ENCODE results near the gene LRP5. TPM values are rescaled to one million over a fixed set of nuclear protein-coding genes. Genes with fewer than 3 reads are reported as not detected.

Gene LRP5
- total and polyA plus RNA-seq, 3 donors from 2014 or later, result 15.7 to 21.3 (median 20.6) TPM

DNA sequence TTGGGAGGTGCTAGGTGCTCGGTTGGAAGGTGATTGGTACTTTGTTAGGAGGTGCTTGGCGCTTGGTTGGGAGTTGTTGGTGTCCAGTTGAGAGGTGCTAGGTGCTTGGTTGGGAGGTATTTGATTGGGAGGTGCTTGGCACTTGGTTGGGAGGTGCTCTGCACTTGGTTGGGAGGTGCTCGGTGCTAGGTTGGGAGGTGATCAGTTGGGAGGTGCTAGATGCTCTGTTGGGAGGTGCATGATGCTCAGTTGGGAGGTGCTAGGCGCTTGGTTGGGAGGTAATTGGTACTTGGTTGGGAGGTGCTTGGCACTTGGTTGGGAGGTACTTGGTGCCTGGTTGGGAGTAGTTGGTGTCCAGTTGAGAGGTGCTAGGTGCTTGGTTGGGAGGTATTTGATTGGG lies 40.2 kb downstream of the LRP5 start:
- intact Hi-C loops (cut with DNase I; ENCODE audit: low total_unique reads), result no loop called here
- no peak for TF ChIP-seq POLR2A (IDR thresholded peaks at IDR 0.05)
- TF ChIP-seq, protein P1, sequence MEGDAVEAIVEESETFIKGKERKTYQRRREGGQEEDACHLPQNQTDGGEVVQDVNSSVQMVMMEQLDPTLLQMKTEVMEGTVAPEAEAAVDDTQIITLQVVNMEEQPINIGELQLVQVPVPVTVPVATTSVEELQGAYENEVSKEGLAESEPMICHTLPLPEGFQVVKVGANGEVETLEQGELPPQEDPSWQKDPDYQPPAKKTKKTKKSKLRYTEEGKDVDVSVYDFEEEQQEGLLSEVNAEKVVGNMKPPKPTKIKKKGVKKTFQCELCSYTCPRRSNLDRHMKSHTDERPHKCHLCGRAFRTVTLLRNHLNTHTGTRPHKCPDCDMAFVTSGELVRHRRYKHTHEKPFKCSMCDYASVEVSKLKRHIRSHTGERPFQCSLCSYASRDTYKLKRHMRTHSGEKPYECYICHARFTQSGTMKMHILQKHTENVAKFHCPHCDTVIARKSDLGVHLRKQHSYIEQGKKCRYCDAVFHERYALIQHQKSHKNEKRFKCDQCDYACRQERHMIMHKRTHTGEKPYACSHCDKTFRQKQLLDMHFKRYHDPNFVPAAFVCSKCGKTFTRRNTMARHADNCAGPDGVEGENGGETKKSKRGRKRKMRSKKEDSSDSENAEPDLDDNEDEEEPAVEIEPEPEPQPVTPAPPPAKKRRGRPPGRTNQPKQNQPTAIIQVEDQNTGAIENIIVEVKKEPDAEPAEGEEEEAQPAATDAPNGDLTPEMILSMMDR (IDR thresholded peaks at IDR 0.05), result no peak
- peaks cover 4% of the 10 kb centered on the region for H3K4me1 ChIP-seq
- H3K9me3 ChIP-seq, result no peaks in the 10 kb centered on the region
- no peak overlapping the region for H3K4me3 ChIP-seq
- no peaks in the 10 kb centered on the region for H3K36me3 ChIP-seq (ENCODE audit: low read depth, missing control alignments)
- DNase-seq, result no peak
- no peaks in the 10 kb centered on the region for H3K27me3 ChIP-seq
- WGBS, 2 donors, result 89 to 92% methylated on average over 4 of the region's 4 CpGs
- peak overlapping the region in 1 of 2 donors; percentile 85 for H3K27ac ChIP-seq

DNA sequence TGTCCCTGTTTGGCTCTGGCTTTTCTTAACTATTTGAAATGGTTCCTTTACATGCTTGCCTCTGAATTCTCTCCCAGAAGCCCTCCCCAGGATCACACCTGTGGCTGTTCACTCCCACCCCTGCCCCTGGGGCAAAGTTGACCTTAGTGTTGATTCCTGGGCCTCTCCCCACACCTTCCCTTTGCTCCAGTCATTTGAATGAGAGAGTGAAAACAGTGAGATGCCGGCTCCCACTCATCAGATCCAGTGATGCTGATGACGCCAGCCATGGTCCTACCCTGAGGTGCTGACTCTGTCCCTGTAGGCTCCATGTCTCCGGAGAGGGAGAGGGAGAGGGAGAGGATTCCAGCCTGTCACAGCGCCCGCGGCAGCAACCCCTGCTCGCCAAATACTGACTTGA lies 40.7 kb downstream of the LRP5 start:
- no peak for DNase-seq
- TF ChIP-seq, protein P1 (IDR thresholded peaks at IDR 0.05), result no peak
- TF ChIP-seq POLR2A (IDR thresholded peaks at IDR 0.05), result no peak
- WGBS, 2 donors, result 93 to 97% methylated on average over 3 to 4 of the region's 7 CpGs
- no peaks in the 10 kb centered on the region for H3K9me3 ChIP-seq
- no peak overlapping the region for H3K4me3 ChIP-seq
- no peaks in the 10 kb centered on the region for H3K27me3 ChIP-seq
- intact Hi-C loops (cut with DNase I; ENCODE audit: low total_unique reads), result no loop called here
- H3K4me1 ChIP-seq, result peaks cover 4% of the 10 kb centered on the region
- H3K27ac ChIP-seq, result peak overlapping the region; percentile 24 to 85
- no peaks in the 10 kb centered on the region for H3K36me3 ChIP-seq (ENCODE audit: low read depth, missing control alignments)

GRCh38 chr11:68353669-68354068 lies 41.3 kb downstream of the LRP5 start:
- H3K9me3 ChIP-seq, result no peaks in the 10 kb centered on the region
- peak overlapping the region; percentile 24 to 85 for H3K27ac ChIP-seq
- intact Hi-C loops (cut with DNase I; ENCODE audit: low total_unique reads), result no loop called here
- 77% methylated on average over 11 of the region's 11 CpGs; no CpG with 5 or more reads in 1 of the 2 donors for WGBS, 2 donors
- H3K27me3 ChIP-seq, result no peaks in the 10 kb centered on the region
- DNase-seq, result no peak
- no peak overlapping the region for H3K4me3 ChIP-seq
- no peaks in the 10 kb centered on the region for H3K36me3 ChIP-seq (ENCODE audit: low read depth, missing control alignments)
- H3K4me1 ChIP-seq, result peaks cover 4% of the 10 kb centered on the region
- no peak for TF ChIP-seq POLR2A (IDR thresholded peaks at IDR 0.05)
- TF ChIP-seq, protein P1 (IDR thresholded peaks at IDR 0.05), result no peak

- DNase-seq, result peak; percentile 66
- Histone ChIP-seq H3K4me3 (no peak overlapping the region), H3K36me3 (ENCODE audit: low read depth, missing control alignments) (no peaks in the 10 kb centered on the region), H3K9me3 (no peaks in the 10 kb centered on the region), H3K27ac (peak overlapping the region; percentile 65 to 85), H3K27me3 (no peaks in the 10 kb centered on the region), H3K4me1 (peaks cover 4% of the 10 kb centered on the region)
- WGBS, 2 donors, result 59 to 70% methylated on average over 20 to 27 of the region's 27 CpGs
- intact Hi-C loops (cut with DNase I; ENCODE audit: low total_unique reads), result no loop called here
- TF ChIP-seq, protein P1 (IDR thresholded peaks at IDR 0.05), result no peak
- no peak for TF ChIP-seq POLR2A (IDR thresholded peaks at IDR 0.05)
These were observed 41.9 kb downstream of the LRP5 start for GRCh38 chr11:68354148-68354872.

DNA sequence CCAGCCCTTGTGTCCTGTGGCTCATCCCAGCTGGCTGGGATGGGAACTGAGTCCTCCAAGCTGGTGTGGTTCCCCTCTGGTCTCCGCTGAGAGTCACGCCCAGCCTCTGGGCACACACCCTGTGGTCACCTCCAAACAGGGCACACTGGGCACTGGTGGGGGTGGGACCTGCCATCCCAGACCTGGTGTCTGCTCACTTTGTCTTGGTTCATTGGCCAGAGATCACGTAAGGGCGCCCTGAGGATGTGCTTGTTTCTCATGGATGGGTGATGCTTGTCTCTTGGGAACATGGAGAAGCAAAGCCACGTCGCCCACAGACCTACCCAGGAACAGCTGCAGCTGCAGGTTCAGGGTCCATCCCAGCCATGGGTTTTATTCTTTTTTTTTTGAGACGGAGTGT lies 43.1 kb downstream of the LRP5 start:
- TF ChIP-seq, protein P1 (IDR thresholded peaks at IDR 0.05), result no peak
- TF ChIP-seq POLR2A (IDR thresholded peaks at IDR 0.05), result no peak
- H3K27ac ChIP-seq, result no peak overlapping the region
- intact Hi-C loops (cut with DNase I; ENCODE audit: low total_unique reads), result no loop called here
- H3K9me3 ChIP-seq, result no peaks in the 10 kb centered on the region
- no peaks in the 10 kb centered on the region for H3K36me3 ChIP-seq (ENCODE audit: low read depth, missing control alignments)
- H3K27me3 ChIP-seq, result no peaks in the 10 kb centered on the region
- peaks cover 4% of the 10 kb centered on the region for H3K4me1 ChIP-seq
- no peak for DNase-seq
- no peak overlapping the region for H3K4me3 ChIP-seq
- 93 to 96% methylated on average over 5 to 6 of the region's 7 CpGs for WGBS, 2 donors

Data from testis (tissue), 3 donors.